Gastrocnemius medialis (tissue), 4 donors: ENCODE results near the gene ADGRG1.

Source experiments
- CTCF ChIP-seq, 5 experiments: fragments of 450-650 bp in 3 of 5; fragments of 200-600 bp in 2 of 5; sonication (generic) in 2 of 5; IDR thresholded peaks in 4 of 5; conservative IDR thresholded peaks in 1 of 5; 1 replicate in 4 of 5; 2 replicates in 1 of 5; pipeline ENCODE4 v1.5.1; 2016 to 2019; ENCODE audit warnings: antibody characterized with exemption in 5 of 5, mild to moderate bottlenecking in 3 of 5, moderate library complexity in 3 of 5
- POLR2A ChIP-seq, 2 donors: fragments of 450-650 bp; IDR thresholded peaks; one replicate each; pipeline ENCODE4 v1.6.1; 2017; ENCODE audit warnings: antibody characterized with exemption in 2 of 2, mild to moderate bottlenecking in 2 of 2, moderate library complexity in 2 of 2

GRCh38 chr16:57594531-57595031 lies 33.8 kb upstream of the ADGRG1 start:
- TF ChIP-seq CTCF (IDR thresholded peaks at IDR 0.05 in 4 of 5, conservative IDR thresholded peaks at IDR 0.05 in 1 of 5) = no peak
- no peak for TF ChIP-seq POLR2A (IDR thresholded peaks at IDR 0.05)
